ENCODE measurements around the gene GARNL3.

GARNL3 gene

GRCh38 chr9:127419348-127419747 lies 154.8 kb downstream of the GARNL3 start:
- Histone ChIP-seq H3K4me3 (ENCODE audit: low read depth, low read length) (no peak overlapping the region), H3K4me2 (ENCODE audit: low read length) (no peak overlapping the region), H3K79me2 (no peaks in the 10 kb centered on the region), H3K36me3 (ENCODE audit: control insufficient read depth, insufficient read depth, low read length) (no peaks in the 10 kb centered on the region), H3K27ac (no peak overlapping the region), H3K27me3 (ENCODE audit: control insufficient read depth, insufficient read depth, low read length) (no peaks in the 10 kb centered on the region), H3K4me1 (no peaks in the 10 kb centered on the region), H3K9me3 (ENCODE audit: control insufficient read depth, low read length) (no peaks in the 10 kb centered on the region), H2AFZ (no peak overlapping the region), H3K9ac (no peak overlapping the region)
- no peak for TF ChIP-seq CTCF (IDR thresholded peaks at IDR 0.05)

- no peak overlapping the region for H2AFZ ChIP-seq
- peaks cover 6% of the 10 kb centered on the region for H3K79me2 ChIP-seq
- H3K4me1 ChIP-seq, result no peaks in the 10 kb centered on the region
- no peaks in the 10 kb centered on the region for H3K36me3 ChIP-seq (ENCODE audit: control insufficient read depth, insufficient read depth, low read length)
- H3K4me2 ChIP-seq (ENCODE audit: low read length), result no peak overlapping the region
- H3K27ac ChIP-seq, result no peak overlapping the region
- no peak overlapping the region for H3K4me3 ChIP-seq (ENCODE audit: low read depth, low read length)
- no peaks in the 10 kb centered on the region for H3K9me3 ChIP-seq (ENCODE audit: control insufficient read depth, low read length)
- no peak for TF ChIP-seq CTCF (IDR thresholded peaks at IDR 0.05)
- H3K27me3 ChIP-seq (ENCODE audit: control insufficient read depth, insufficient read depth, low read length), result no peaks in the 10 kb centered on the region
- no peak overlapping the region for H3K9ac ChIP-seq
These were observed 156.5 kb downstream of the GARNL3 start for GRCh38 chr9:127421057-127421456.

- H3K4me2 ChIP-seq (ENCODE audit: low read length), result no peak overlapping the region
- H3K4me3 ChIP-seq (ENCODE audit: low read depth, low read length), result no peak overlapping the region
- no peak overlapping the region for H3K27ac ChIP-seq
- H3K79me2 ChIP-seq, result peaks cover 6% of the 10 kb centered on the region
- no peaks in the 10 kb centered on the region for H3K9me3 ChIP-seq (ENCODE audit: control insufficient read depth, low read length)
- H3K4me1 ChIP-seq, result no peaks in the 10 kb centered on the region
- no peak overlapping the region for H3K9ac ChIP-seq
- no peak for TF ChIP-seq CTCF (IDR thresholded peaks at IDR 0.05)
- no peak overlapping the region for H2AFZ ChIP-seq
- no peaks in the 10 kb centered on the region for H3K27me3 ChIP-seq (ENCODE audit: control insufficient read depth, insufficient read depth, low read length)
- no peaks in the 10 kb centered on the region for H3K36me3 ChIP-seq (ENCODE audit: control insufficient read depth, insufficient read depth, low read length)
These were observed 157.7 kb downstream of the GARNL3 start for GRCh38 chr9:127422133-127422782.

- Histone ChIP-seq H3K4me1 (no peaks in the 10 kb centered on the region), H3K27me3 (ENCODE audit: control insufficient read depth, insufficient read depth, low read length) (no peaks in the 10 kb centered on the region), H3K9ac (no peak overlapping the region)
These were observed 158.2 kb downstream of the GARNL3 start for GRCh38 chr9:127422787-127423186.

More at GRCh38 chr9:127422787-127423186, 158.2 kb downstream of the GARNL3 start:
- TF ChIP-seq CTCF (IDR thresholded peaks at IDR 0.05), result no peak
- H3K4me2 ChIP-seq (ENCODE audit: low read length), result peak overlapping the region; percentile 100
- no peaks in the 10 kb centered on the region for H3K36me3 ChIP-seq (ENCODE audit: control insufficient read depth, insufficient read depth, low read length)
- peaks cover 6% of the 10 kb centered on the region for H3K79me2 ChIP-seq
- no peak overlapping the region for H3K27ac ChIP-seq
- H3K4me3 ChIP-seq (ENCODE audit: low read depth, low read length), result peak overlapping the region; percentile 96
- no peaks in the 10 kb centered on the region for H3K9me3 ChIP-seq (ENCODE audit: control insufficient read depth, low read length)
- no peak overlapping the region for H2AFZ ChIP-seq

All from parathyroid adenoma (tissue), 2 donors.